Lung (tissue), 12 donors: Measurements from ENCODE around the gene MOGAT2. TPM values are rescaled to one million over a fixed set of nuclear protein-coding genes. Genes with fewer than 3 reads are reported as not detected.

ENCODE experiments used
- ATAC-seq: fragments of 200-7000 bp; cut with Tn5 transposase; one replicate; pipeline ENCODE4 v1.9.1; 2020; ENCODE audit warnings: moderate number of reproducible peaks; ENCODE audit not compliant: insufficient read depth, low FRiP score
- DNase-seq, 3 donors: peaks; one replicate each; pipeline ENCODE4 v3.0.0-alpha.2; 2013 to 2017
- H3K27ac ChIP-seq, 2 donors: one replicate each; pipeline ENCODE4 v1.5.1; 2013; ENCODE audit warnings: mild to moderate bottlenecking in 2 of 2, moderate library complexity in 2 of 2, control low read depth in 1 of 2, inconsistent platforms in 1 of 2, low read depth in 1 of 2, low read length in 1 of 2
- H3K27me3 ChIP-seq, 3 donors: one replicate each; pipeline ENCODE4 v1.5.1; 2013; ENCODE audit warnings: low read length in 2 of 3; ENCODE audit not compliant: control insufficient read depth in 3 of 3, insufficient read depth in 3 of 3
- H3K36me3 ChIP-seq, 4 donors: one replicate each; pipeline ENCODE4 v1.5.1; 2013; ENCODE audit warnings: low read length in 4 of 4, mild to moderate bottlenecking in 1 of 4, moderate library complexity in 1 of 4; ENCODE audit not compliant: control insufficient read depth in 4 of 4, insufficient read depth in 4 of 4
- H3K4me1 ChIP-seq, 5 donors: one replicate each; pipeline ENCODE4 v1.5.1; 2013; ENCODE audit warnings: low read length in 5 of 5, mild to moderate bottlenecking in 2 of 5, moderate library complexity in 1 of 5; ENCODE audit not compliant: control insufficient read depth in 5 of 5, insufficient read depth in 5 of 5
- H3K4me3 ChIP-seq: one replicate; pipeline ENCODE4 v1.5.1; 2013; ENCODE audit warnings: mild to moderate bottlenecking, control low read depth, moderate library complexity
- H3K9ac ChIP-seq, 2 donors: one replicate each; pipeline ENCODE4 v1.5.1; 2013; ENCODE audit warnings: low read length in 2 of 2, control low read depth in 1 of 2; ENCODE audit not compliant: insufficient read depth in 1 of 2
- H3K9me3 ChIP-seq, 4 donors: one replicate each; pipeline ENCODE4 v1.5.1; 2013; ENCODE audit warnings: low read length in 3 of 4, mild to moderate bottlenecking in 1 of 4, moderate library complexity in 1 of 4; ENCODE audit not compliant: control insufficient read depth in 4 of 4, insufficient read depth in 3 of 4
- WGBS, 2 donors: extraction: QIAGEN DNeasy Blood & Tissue Kit; methylation state at CpG; one replicate each; pipeline ENCODE4 v1.1.7; 2013; 5-methylcytosine and 5-hydroxymethylcytosine counted together
- polyA plus RNA-seq, 2 donors: library from polyadenylated mRNA; stranded (reverse); fragments of 200-250 nt; gene quantifications; one replicate each; pipeline ENCODE4 v1.2.1, GENCODE V29; 2013
- total RNA-seq, 2 donors: library from RNA; depleted of rRNA in 1 of 2; stranded (reverse); fragments of >200 nt in 1 of 2; gene quantifications; one replicate each; pipeline ENCODE4 v1.2.1, GENCODE V29; 2014 to 2021
- TF ChIP-seq, protein P1 (sequence below): IDR thresholded peaks from 2 replicates; pipeline ENCODE4 v1.5.1; 2012; ENCODE audit warnings: mild to moderate bottlenecking; ENCODE audit errors: control extremely low read depth, extremely low read depth
- donor health status: control.
- donor health status: control.
- donor health status: Bipolar disorder and iron deficiency.
- donor health status: healthy.
- donor health status: DM: yes; HTN: yes; CAD: no.

MOGAT2 gene
- total and polyA plus RNA-seq, 4 donors: 0.06 to 0.09 TPM; not detected in 2

DNA sequence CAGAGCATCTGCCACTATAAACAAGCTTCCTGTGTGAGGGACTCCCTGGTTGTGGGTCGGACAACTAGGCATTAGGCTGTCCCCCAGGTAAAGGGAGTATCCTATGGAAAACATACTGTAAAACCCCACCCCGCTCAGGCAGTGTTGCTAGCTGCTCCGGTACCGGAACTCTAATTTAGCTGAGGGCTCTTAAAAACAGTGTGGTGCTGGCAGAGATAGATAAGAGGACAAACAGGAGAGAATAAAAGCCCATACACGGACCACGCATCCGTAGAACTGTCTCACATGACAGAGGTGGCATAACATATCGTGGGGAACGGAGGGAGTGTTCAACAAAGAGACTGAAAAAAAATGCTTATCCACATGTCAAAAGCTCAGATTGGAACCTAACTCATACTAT lies 3.4 kb upstream of the MOGAT2 start:
- Histone ChIP-seq H3K4me3 (no peak overlapping the region), H3K36me3 (no peaks in the 10 kb centered on the region), H3K27me3 (no peaks in the 10 kb centered on the region), H3K9me3 (no peaks in the 10 kb centered on the region), H3K4me1 (no peaks in the 10 kb centered on the region), H3K27ac (no peak overlapping the region), H3K9ac (no peak overlapping the region)
- whole genome bisulfite sequencing, 2 donors: 69 to 71% methylated on average over 9 of the region's 9 CpGs
- DNase-seq (no peak), ATAC-seq (no peak)
- TF ChIP-seq, protein P1, sequence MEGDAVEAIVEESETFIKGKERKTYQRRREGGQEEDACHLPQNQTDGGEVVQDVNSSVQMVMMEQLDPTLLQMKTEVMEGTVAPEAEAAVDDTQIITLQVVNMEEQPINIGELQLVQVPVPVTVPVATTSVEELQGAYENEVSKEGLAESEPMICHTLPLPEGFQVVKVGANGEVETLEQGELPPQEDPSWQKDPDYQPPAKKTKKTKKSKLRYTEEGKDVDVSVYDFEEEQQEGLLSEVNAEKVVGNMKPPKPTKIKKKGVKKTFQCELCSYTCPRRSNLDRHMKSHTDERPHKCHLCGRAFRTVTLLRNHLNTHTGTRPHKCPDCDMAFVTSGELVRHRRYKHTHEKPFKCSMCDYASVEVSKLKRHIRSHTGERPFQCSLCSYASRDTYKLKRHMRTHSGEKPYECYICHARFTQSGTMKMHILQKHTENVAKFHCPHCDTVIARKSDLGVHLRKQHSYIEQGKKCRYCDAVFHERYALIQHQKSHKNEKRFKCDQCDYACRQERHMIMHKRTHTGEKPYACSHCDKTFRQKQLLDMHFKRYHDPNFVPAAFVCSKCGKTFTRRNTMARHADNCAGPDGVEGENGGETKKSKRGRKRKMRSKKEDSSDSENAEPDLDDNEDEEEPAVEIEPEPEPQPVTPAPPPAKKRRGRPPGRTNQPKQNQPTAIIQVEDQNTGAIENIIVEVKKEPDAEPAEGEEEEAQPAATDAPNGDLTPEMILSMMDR: no peak

DNA sequence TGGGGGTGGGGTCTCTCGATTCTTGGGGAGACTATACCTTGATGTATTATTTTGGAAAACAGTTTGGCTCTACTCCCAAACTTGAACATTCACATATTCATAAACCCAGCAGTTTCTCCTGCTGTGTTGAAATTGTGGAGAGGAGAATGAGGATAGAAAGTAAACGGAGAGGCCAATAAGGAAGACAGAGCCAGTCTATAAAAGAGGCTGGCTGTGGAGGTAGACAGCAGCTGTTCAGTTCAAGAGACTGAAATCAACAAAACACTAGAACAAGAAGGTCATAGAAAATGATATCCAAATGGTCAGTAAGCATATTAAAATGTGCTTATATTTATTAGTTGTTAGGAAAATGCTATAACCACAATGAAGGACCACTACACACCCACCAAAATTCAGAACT lies 1.9 kb upstream of the MOGAT2 start:
- TF ChIP-seq, protein P1: no peak
- no peaks in the 10 kb centered on the region for H3K9me3 ChIP-seq
- no peak overlapping the region for H3K4me3 ChIP-seq
- no peaks in the 10 kb centered on the region for H3K4me1 ChIP-seq
- WGBS, 2 donors: 88 to 89% methylated on average over 2 of the region's 2 CpGs
- DNase-seq (no peak), ATAC-seq (no peak)
- H3K27ac ChIP-seq: no peak overlapping the region
- H3K9ac ChIP-seq: no peak overlapping the region
- no peaks in the 10 kb centered on the region for H3K27me3 ChIP-seq
- no peaks in the 10 kb centered on the region for H3K36me3 ChIP-seq

DNA sequence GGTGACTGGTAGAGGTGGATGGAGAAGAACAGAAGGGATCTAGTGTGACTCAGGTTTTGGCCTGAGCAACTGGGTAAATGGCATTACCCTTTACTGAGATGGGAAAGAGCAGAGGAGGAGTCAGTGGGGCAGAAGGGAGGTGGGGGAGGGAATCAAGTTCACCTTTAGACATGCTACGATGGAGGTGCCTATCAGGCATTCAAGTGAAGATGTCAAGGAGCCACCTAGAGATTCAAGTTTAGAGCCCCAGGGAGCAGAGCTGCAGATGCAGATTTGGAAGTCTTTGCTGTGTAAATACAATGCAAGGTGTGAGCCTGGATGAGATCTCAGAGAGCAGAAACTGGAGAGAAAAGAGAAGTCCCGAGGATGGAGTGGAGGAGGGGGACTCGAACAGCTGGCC lies 979 bp upstream of the MOGAT2 start:
- H3K27ac ChIP-seq: no peak overlapping the region
- H3K27me3 ChIP-seq: no peaks in the 10 kb centered on the region
- no peaks in the 10 kb centered on the region for H3K9me3 ChIP-seq
- H3K4me1 ChIP-seq: no peaks in the 10 kb centered on the region
- no peak overlapping the region for H3K4me3 ChIP-seq
- ATAC-seq (no peak), DNase-seq (no peak)
- H3K36me3 ChIP-seq: no peaks in the 10 kb centered on the region
- no peak overlapping the region for H3K9ac ChIP-seq
- 78 to 85% methylated on average over 3 of the region's 3 CpGs for WGBS, 2 donors
- TF ChIP-seq, protein P1: no peak
